ENCODE measurements around the gene A4GALT.
A peak's percentile ranks its signal among the peaks of the same experiment; 100 is the strongest.
"Not testable (repeated sequence)": the region's sequence is repeated elsewhere in the genome, so short reads cannot be mapped to it uniquely, and the experiment has no call there.

Gene A4GALT

GRCh38 chr22:42673898-42674401 is 46.7 kb downstream of the A4GALT start:
- H3K27me3 ChIP-seq, result no peaks in the 10 kb centered on the region
- no peaks in the 10 kb centered on the region for H4K20me1 ChIP-seq
- no peak for TF ChIP-seq Cebpa-rat (IDR thresholded peaks at IDR 0.05)
- H3K4me2 ChIP-seq, result no peak overlapping the region
- H3K4me1 ChIP-seq, result peaks cover 18% of the 10 kb centered on the region
- no peak overlapping the region for H3K4me3 ChIP-seq
- peaks cover 34% of the 10 kb centered on the region for H3K9me3 ChIP-seq
- H3K36me3 ChIP-seq, result 0 out of 2 replicates have a peak, but pooled peaks cover 7% of the 10 kb centered on the region
- no peak overlapping the region for H3K9ac ChIP-seq
- H3K27ac ChIP-seq, result no peak overlapping the region

- H3K4me3 ChIP-seq, H3K4me2 ChIP-seq, H4K20me1 ChIP-seq, H3K36me3 ChIP-seq, H3K9ac ChIP-seq, H3K27ac ChIP-seq, H3K27me3 ChIP-seq: not testable (repeated sequence)
- Histone ChIP-seq H3K4me1 (peaks cover 18% of the 10 kb centered on the region), H3K9me3 (peaks cover 25% of the 10 kb centered on the region)
Measured at GRCh38 chr22:42673071-42673470, 47.6 kb downstream of the A4GALT start.

- Histone ChIP-seq H3K4me1 (peaks cover 19% of the 10 kb centered on the region), H3K27me3 (no peaks in the 10 kb centered on the region), H3K4me2 (peak overlapping the region; percentile 46), H3K27ac (no peak overlapping the region), H4K20me1 (no peaks in the 10 kb centered on the region), H3K36me3 (no peaks in the 10 kb centered on the region), H3K9ac (no peak overlapping the region), H3K9me3 (peaks cover 19% of the 10 kb centered on the region), H3K4me3 (no peak overlapping the region)
- no peak for TF ChIP-seq Cebpa-rat (IDR thresholded peaks at IDR 0.05)
Measured at GRCh38 chr22:42670921-42671709, 49.6 kb downstream of the A4GALT start.

GRCh38 chr22:42670046-42670445 is 50.6 kb downstream of the A4GALT start:
- Histone ChIP-seq H3K27ac (no peak overlapping the region), H3K9ac (no peak overlapping the region), H3K4me1 (peaks cover 29% of the 10 kb centered on the region), H3K4me2 (0 out of 2 replicates have a peak overlapping the region, but pooled peaks have one; percentile 46), H3K36me3 (no peaks in the 10 kb centered on the region), H4K20me1 (no peaks in the 10 kb centered on the region), H3K27me3 (no peaks in the 10 kb centered on the region), H3K9me3 (peaks cover 19% of the 10 kb centered on the region), H3K4me3 (no peak overlapping the region)
- TF ChIP-seq Cebpa-rat (IDR thresholded peaks at IDR 0.05), result no peak

- Histone ChIP-seq H3K27me3 (peaks cover 11% of the 10 kb centered on the region), H3K9me3 (peaks cover 17% of the 10 kb centered on the region), H3K4me1 (peaks cover 37% of the 10 kb centered on the region)
- H3K27ac ChIP-seq, H3K4me3 ChIP-seq, H3K4me2 ChIP-seq, H3K36me3 ChIP-seq, H4K20me1 ChIP-seq, H3K9ac ChIP-seq: not testable (repeated sequence)
Measured at GRCh38 chr22:42666393-42666792, 54.3 kb downstream of the A4GALT start.

- TF ChIP-seq Cebpa-rat (IDR thresholded peaks at IDR 0.05), result no peak
- H3K9me3 ChIP-seq, result peaks cover 10% of the 10 kb centered on the region
- H3K36me3 ChIP-seq, result no peaks in the 10 kb centered on the region
- H3K4me3 ChIP-seq, result no peak overlapping the region
- H3K27me3 ChIP-seq, result peaks cover 11% of the 10 kb centered on the region
- no peak overlapping the region for H3K27ac ChIP-seq
- H4K20me1 ChIP-seq, result no peaks in the 10 kb centered on the region
- peak overlapping the region; percentile 28 for H3K4me2 ChIP-seq
- H3K4me1 ChIP-seq, result peaks cover 33% of the 10 kb centered on the region
- H3K9ac ChIP-seq, result no peak overlapping the region
Measured at GRCh38 chr22:42664976-42665831, 55.5 kb downstream of the A4GALT start.

GRCh38 chr22:42661985-42662831 is 58.5 kb downstream of the A4GALT start:
- H3K27ac ChIP-seq, result peak overlapping the region; percentile 53; the same call in 1 of the 2 replicates
- H3K9ac ChIP-seq, result peak overlapping the region; percentile 74
- no peak for TF ChIP-seq Cebpa-rat (IDR thresholded peaks at IDR 0.05)
- no peaks in the 10 kb centered on the region for H3K9me3 ChIP-seq
- H3K4me2 ChIP-seq, result peak overlapping the region; percentile 98
- H3K4me1 ChIP-seq, result peaks cover 61% of the 10 kb centered on the region
- H3K36me3 ChIP-seq, result no peaks in the 10 kb centered on the region
- peaks cover 11% of the 10 kb centered on the region for H3K27me3 ChIP-seq
- H4K20me1 ChIP-seq, result no peaks in the 10 kb centered on the region
- H3K4me3 ChIP-seq, result peak overlapping the region; percentile 70

- Histone ChIP-seq H3K27ac (no peak overlapping the region), H3K4me1 (peaks cover 64% of the 10 kb centered on the region), H3K4me3 (no peak overlapping the region), H3K9ac (no peak overlapping the region), H3K27me3 (no peaks in the 10 kb centered on the region), H3K9me3 (no peaks in the 10 kb centered on the region), H4K20me1 (no peaks in the 10 kb centered on the region), H3K36me3 (no peaks in the 10 kb centered on the region), H3K4me2 (no peak overlapping the region)
- TF ChIP-seq Cebpa-rat (IDR thresholded peaks at IDR 0.05), result no peak
Measured at GRCh38 chr22:42656578-42656977, 64.1 kb downstream of the A4GALT start.

- H4K20me1 ChIP-seq, result no peaks in the 10 kb centered on the region
- no peaks in the 10 kb centered on the region for H3K27me3 ChIP-seq
- H3K4me2 ChIP-seq, result peak overlapping the region; percentile 54
- no peak overlapping the region for H3K27ac ChIP-seq
- no peak for TF ChIP-seq Cebpa-rat (IDR thresholded peaks at IDR 0.05)
- H3K4me3 ChIP-seq, result no peak overlapping the region
- no peak overlapping the region for H3K9ac ChIP-seq
- peaks cover 61% of the 10 kb centered on the region for H3K4me1 ChIP-seq
- H3K9me3 ChIP-seq, result no peaks in the 10 kb centered on the region
- no peaks in the 10 kb centered on the region for H3K36me3 ChIP-seq
Measured at GRCh38 chr22:42655693-42656092, 65.0 kb downstream of the A4GALT start.

Measured in BLaER1 (cell line).